GM20431 (cell line): ENCODE measurements around the gene PPP1R1C.

Experiments used
- in situ Hi-C: fragments of 300-500 bp; cut with MseI, MboI; formaldehyde crosslinking; loops from one replicate; pipeline ENCODE4 v1.15.0; 2020; ENCODE audit warnings: low sequenced_read_pairs; ENCODE audit not compliant: unreplicated experiment

PPP1R1C gene

GRCh38 chr2:182055993-182056392, 70.3 kb downstream of the PPP1R1C start:
- in situ Hi-C loops: loop anchor here (25.0 kb wide), 1 partner anchor 319 kb away; no protein-coding TSS in a partner anchor

DNA sequence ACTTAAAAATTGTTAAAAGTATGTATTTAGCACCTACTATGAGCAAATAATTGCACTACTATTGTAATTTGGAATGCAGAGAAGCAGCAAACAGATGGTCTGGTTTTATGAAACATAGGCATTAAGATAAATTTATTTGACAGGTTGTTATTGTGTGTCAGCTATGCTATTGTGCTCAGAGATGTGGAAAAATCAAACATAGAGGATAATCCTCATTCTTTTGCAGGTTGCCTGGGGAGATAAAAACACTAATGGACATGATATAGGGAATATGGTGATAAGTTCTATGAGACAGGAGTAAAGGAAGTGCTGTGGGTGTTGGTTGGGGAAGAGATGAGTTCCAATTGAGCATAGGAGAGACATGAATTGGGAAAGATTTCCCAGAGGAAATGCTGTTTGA, 71.3 kb downstream of the PPP1R1C start:
- in situ Hi-C loops: loop anchor here (25.0 kb wide), 1 partner anchor 320 kb away; no protein-coding TSS in a partner anchor

- in situ Hi-C loops: loop anchor here (25.0 kb wide), 1 partner anchor 321 kb away; no protein-coding TSS in a partner anchor
Observed at GRCh38 chr2:182058056-182058455, 72.4 kb downstream of the PPP1R1C start.

- in situ Hi-C loops: loop anchor here (25.0 kb wide), 1 partner anchor 324 kb away; no protein-coding TSS in a partner anchor
Observed at GRCh38 chr2:182061739-182062138, 76.1 kb downstream of the PPP1R1C start.

DNA sequence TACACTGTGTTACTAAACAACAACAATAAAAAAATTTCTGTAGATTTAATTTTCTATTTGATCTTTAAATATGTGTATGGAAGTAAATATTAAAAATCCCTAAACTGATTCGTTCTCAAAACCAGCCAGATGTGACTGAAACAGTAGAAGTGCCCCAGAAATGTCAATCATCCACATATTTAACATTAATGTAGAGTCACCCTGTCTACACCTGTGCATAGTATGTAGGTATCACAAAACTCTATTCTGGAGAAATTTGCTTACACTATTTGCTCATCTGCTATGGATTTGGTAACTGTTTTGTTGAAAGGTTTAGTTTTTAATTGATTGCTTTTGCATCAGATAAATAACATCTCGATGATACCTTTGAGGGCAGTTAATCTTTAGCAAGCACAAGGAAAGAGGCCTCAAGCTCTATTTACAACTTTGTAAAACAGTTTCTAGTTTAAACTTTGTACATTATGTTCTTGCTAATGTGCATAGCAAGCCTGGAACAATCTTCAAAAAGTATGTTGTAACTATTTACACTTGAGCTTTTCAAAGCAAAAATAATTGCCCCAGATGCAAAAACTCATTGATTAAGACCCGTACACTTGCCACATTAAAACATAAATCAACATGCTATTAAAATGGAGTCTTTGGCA, 76.8 kb downstream of the PPP1R1C start:
- in situ Hi-C loops: loop anchor here (25.0 kb wide), 1 partner anchor 325 kb away; no protein-coding TSS in a partner anchor

- in situ Hi-C loops: loop anchor here (25.0 kb wide), 1 partner anchor 327 kb away; no protein-coding TSS in a partner anchor
Observed at GRCh38 chr2:182064019-182064778, 78.5 kb downstream of the PPP1R1C start.

GRCh38 chr2:182066400-182067087, 80.9 kb downstream of the PPP1R1C start:
- in situ Hi-C loops: loop anchor here (25.0 kb wide), 1 partner anchor 329 kb away; no protein-coding TSS in a partner anchor

- in situ Hi-C loops: loop anchor here (25.0 kb wide), 1 partner anchor 330 kb away; no protein-coding TSS in a partner anchor
Observed at GRCh38 chr2:182067393-182067792, 81.7 kb downstream of the PPP1R1C start.

DNA sequence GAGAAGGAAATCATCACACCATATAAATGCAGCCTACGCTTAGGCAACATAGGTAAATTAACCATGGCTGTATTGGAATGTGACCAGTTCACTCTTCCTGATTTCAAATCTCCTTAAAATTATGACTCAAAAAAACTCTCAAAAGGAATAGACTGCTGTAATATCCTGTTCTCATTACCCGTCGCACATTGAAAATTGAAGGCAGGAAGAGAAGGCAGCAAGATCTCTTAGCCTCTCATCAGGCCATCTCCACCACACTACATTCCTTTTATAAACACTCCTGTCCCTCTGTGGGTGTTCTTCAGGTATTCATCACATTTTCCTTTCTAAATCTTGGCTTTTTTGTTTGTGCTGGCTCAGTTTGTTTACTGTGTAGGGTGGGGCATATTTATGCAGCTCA, 83.2 kb downstream of the PPP1R1C start:
- in situ Hi-C loops: loop anchor here (25.0 kb wide), 1 partner anchor 332 kb away; no protein-coding TSS in a partner anchor

- in situ Hi-C loops: loop anchor here (25.0 kb wide), 1 partner anchor 332 kb away; no protein-coding TSS in a partner anchor
Observed at GRCh38 chr2:182069416-182069815, 83.8 kb downstream of the PPP1R1C start.

GRCh38 chr2:182069908-182070307, 84.3 kb downstream of the PPP1R1C start:
- in situ Hi-C loops: loop anchor here (25.0 kb wide), 1 partner anchor 333 kb away; no protein-coding TSS in a partner anchor

DNA sequence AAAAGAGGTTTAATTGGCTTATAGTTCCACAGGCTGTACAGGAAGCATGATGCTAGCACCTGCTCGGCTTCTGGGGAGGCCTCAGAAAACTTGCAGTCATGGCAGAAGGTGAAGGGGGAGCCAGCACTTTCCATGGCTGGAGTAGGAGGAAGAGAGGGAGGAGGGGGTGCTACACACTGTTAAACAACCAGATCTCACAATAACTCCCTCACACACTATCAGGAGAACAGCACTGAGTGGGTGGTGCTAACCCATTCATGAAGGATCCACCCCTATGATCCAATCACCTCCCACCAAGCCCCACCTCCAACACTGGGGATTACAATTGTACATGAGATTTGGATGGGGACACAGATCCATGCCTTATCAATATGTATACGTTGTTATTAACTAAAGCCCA, 85.1 kb downstream of the PPP1R1C start:
- in situ Hi-C loops: loop anchor here (25.0 kb wide), 1 partner anchor 333 kb away; no protein-coding TSS in a partner anchor

DNA sequence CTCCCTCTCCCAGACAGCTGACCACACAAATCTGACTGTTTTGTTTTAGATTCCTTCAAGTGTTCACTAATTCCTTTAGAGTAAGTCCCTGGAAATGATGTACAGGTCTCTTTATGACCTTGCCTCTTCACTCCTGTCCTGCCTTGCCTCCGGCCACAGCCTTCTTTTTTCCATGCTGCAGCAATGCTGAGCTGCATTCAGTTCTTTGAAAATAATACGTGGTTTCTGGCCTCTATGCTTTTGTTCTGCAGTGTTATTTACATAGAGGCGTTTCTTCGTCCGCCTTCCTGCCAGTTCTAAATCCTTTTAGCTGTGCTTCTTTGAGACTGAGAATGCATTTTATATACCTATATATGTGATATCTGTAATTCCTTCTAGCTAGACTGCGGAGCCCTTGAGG, 87.2 kb downstream of the PPP1R1C start:
- in situ Hi-C loops: loop anchor here (25.0 kb wide), 1 partner anchor 336 kb away; no protein-coding TSS in a partner anchor

DNA sequence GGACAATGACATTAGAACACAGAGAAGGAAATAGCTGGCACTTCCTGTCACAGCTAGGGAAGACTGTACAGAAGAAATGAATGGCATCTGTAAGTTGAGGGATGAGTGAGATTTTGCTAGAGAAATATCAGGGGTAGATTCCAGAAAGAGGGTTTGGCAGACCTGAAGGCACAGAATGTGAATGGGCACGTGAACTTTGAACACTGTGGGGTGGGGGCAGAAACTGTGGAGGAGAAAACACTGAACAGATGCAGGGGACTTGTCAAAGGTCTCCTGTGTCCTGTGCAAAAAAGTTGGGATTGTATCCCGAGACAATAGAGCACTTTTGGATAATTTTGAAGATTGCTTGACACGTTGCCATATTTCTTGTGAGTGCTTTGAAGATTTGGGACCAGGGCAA, 88.0 kb downstream of the PPP1R1C start:
- in situ Hi-C loops: loop anchor here (25.0 kb wide), 1 partner anchor 336 kb away; no protein-coding TSS in a partner anchor

DNA sequence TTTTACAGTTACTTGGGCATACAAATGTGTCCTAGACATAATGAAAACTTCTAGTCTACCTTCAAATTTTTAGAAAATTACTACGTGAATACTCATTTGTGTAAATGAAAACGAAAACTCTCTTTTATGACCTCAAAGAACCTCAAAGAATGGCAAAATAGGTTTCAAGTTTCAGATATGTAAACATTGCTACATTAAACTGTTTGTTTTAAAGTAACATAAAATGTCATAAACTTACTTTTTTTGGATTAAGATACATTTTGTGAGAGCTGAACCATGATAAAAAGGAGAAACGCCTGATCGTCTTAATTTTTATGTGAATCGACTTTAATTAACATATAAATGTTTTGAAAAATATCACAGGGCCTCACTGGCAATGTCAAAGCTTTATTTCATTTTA, 91.4 kb downstream of the PPP1R1C start:
- in situ Hi-C loops: no loop called here

DNA sequence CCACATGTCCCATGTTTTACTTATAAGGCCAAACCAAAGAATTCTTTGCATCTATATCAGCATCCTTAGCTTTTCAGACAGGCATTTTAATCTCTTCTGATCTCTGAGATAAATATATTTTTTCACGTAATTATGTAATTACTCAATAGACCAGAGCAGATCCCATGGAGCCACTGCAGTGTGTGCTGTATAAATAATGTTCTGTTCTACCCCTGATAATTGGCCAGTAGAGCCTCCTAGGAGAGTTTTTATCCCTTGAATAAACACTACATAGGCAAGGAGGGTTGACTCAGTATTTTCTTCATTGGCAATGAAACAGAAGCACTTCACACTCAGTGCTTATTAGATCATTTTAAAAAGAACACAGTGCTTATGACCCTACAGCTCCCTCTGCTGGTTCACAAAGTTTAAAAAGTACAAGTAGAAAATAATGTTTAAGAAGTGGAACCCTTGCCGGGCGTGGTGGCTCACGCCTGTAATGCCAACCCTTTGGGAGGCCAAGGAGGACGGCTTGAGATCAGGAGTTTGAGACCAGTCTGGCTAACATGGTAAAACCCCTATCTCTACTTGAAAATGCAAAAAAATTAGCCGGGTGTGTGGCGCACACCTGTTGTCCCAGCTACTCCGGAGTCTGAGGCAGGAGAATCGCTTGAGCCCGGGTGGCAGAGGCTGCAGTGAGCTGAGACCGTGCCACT, 91.9 kb downstream of the PPP1R1C start:
- in situ Hi-C loops: no loop called here

- in situ Hi-C loops: no loop called here
Observed at GRCh38 chr2:182078988-182079602, 93.4 kb downstream of the PPP1R1C start.

- in situ Hi-C loops: no loop called here
Observed at GRCh38 chr2:182080493-182080892, 94.8 kb downstream of the PPP1R1C start.
